ENCODE data around the gene SUMO4.

DNA sequence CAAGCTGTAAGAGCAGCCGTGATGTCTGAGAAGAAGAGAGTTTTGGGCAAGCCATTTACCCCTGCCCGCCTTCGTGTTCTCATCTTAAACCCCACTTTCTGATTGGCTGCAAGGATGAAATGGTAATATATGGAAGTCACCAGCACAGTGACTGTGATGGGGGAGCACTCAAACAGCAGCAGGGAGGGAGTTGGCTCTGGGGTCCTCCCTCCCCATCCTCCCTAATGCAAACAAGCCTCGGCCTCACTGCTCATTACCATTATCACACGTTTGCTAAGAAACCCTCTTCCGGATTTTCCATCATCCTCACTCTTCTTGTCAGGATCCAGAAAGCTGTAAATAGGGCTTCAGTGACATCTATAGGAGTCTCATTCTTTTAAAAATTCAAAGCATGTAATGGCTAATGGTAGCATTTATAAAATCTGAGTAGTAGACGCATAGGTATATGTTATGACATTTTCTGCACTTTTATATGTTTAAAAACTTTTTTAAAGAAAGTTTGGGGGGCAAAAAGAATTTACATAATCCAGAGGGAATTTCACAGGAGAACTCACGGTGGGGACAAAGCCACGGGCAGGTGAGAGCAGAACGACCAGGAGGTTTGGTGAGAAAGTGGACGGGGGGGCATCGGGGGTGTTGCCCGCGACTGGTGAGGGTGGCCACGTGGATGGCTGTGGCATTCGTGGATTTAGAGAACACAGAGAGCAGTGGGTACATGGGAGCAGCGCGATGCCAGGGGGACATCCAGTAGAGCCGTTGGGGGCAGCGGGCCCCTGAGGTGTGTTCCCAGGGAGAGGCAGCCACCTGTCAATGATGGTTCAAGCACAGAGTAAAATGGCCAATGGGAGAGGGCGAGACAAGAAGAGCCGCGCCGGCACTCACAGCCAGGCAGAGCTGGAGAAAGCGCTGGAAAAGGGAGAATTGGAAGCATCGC lies 29.6 kb downstream of the SUMO4 start:
- no peak for TF ChIP-seq EZH2 (IDR thresholded peaks at IDR 0.05; ENCODE audit: low read length, missing control alignments)
- TF ChIP-seq, protein P1, sequence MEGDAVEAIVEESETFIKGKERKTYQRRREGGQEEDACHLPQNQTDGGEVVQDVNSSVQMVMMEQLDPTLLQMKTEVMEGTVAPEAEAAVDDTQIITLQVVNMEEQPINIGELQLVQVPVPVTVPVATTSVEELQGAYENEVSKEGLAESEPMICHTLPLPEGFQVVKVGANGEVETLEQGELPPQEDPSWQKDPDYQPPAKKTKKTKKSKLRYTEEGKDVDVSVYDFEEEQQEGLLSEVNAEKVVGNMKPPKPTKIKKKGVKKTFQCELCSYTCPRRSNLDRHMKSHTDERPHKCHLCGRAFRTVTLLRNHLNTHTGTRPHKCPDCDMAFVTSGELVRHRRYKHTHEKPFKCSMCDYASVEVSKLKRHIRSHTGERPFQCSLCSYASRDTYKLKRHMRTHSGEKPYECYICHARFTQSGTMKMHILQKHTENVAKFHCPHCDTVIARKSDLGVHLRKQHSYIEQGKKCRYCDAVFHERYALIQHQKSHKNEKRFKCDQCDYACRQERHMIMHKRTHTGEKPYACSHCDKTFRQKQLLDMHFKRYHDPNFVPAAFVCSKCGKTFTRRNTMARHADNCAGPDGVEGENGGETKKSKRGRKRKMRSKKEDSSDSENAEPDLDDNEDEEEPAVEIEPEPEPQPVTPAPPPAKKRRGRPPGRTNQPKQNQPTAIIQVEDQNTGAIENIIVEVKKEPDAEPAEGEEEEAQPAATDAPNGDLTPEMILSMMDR (conservative IDR thresholded peaks at IDR 0.05 in 1 of 2, IDR thresholded peaks at IDR 0.05 in 1 of 2; ENCODE audit: low read depth in 1 of 2, low read length in 2 of 2) = no peak
